Retinal pigment epithelial cell (primary cell): Measurements from ENCODE around the gene ANKRD62.
A peak's percentile ranks its signal among the peaks of the same experiment; 100 is the strongest.
"Not testable (repeated sequence)": the region's sequence is repeated elsewhere in the genome, so short reads cannot be mapped to it uniquely, and the experiment has no call there.

Experiments used
- DNase-seq: peaks from one replicate; pipeline ENCODE4 v3.0.0-alpha.2; 2010; ENCODE audit warnings: low read depth
- H3K4me3 ChIP-seq: 2 replicates; pipeline ENCODE4 v1.5.1; 2011; ENCODE audit warnings: mild to moderate bottlenecking, low read length, control low read depth, moderate library complexity
- TF ChIP-seq, protein P1 (sequence below): conservative IDR thresholded peaks from 2 replicates; pipeline ENCODE4 v1.5.1; 2011; ENCODE audit warnings: low read depth, low read length, control low read depth, inconsistent platforms

Gene ANKRD62

DNA sequence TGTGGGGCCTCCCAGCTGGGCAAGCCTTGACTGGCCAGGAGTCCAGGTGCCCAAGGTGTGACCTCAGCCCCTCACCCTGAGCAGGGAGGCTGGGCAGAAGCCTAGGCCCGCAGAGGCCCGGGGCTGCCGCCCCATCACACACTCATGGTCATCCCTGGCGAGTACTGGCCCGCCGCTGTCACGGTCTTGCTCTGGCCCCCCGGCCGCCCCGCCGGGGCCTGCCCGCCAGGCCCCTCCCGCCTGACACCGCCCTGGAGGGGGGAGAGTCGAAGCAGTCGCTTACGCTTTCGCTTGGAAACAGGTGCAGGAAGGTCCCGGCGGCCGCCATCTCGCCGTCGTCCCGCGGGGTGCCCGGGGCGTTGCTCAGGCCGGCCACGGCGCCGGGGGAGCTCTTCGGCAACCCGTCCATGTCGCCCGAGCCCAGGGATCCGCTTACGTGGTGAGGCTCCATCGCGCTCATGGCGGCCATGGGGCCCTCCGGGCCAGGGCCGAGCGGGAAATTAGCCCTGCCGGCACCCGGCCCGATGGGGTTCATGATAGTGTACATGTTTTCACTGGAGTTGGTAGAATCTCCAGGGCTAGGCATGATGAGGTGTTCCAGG lies 26.6 kb upstream of the ANKRD62 start:
- H3K4me3 ChIP-seq: no peak overlapping the region
- TF ChIP-seq, protein P1, sequence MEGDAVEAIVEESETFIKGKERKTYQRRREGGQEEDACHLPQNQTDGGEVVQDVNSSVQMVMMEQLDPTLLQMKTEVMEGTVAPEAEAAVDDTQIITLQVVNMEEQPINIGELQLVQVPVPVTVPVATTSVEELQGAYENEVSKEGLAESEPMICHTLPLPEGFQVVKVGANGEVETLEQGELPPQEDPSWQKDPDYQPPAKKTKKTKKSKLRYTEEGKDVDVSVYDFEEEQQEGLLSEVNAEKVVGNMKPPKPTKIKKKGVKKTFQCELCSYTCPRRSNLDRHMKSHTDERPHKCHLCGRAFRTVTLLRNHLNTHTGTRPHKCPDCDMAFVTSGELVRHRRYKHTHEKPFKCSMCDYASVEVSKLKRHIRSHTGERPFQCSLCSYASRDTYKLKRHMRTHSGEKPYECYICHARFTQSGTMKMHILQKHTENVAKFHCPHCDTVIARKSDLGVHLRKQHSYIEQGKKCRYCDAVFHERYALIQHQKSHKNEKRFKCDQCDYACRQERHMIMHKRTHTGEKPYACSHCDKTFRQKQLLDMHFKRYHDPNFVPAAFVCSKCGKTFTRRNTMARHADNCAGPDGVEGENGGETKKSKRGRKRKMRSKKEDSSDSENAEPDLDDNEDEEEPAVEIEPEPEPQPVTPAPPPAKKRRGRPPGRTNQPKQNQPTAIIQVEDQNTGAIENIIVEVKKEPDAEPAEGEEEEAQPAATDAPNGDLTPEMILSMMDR: no peak
- DNase-seq: no peak

DNA sequence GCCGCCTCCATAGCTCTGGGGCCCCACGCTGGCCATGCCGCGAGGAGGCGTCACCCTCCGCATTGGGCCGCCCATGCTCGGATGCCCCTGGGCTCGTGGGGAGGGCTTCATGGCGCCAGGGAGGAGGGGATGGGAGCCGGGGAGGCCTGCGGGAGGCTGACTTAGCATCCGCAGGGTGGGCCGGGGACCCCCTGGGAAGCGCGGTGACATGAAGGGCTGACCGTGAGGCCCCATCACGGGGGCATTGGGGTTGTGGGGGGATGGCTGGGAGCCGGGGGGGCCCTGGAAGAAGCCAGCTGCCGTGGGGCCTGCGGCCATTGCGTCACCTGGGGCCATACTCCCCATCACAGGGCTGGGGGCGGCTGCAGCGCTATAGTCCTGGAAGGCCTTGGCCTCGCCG lies 26.0 kb upstream of the ANKRD62 start:
- no peak for DNase-seq
- TF ChIP-seq, protein P1: no peak
- H3K4me3 ChIP-seq: no peak overlapping the region

DNA sequence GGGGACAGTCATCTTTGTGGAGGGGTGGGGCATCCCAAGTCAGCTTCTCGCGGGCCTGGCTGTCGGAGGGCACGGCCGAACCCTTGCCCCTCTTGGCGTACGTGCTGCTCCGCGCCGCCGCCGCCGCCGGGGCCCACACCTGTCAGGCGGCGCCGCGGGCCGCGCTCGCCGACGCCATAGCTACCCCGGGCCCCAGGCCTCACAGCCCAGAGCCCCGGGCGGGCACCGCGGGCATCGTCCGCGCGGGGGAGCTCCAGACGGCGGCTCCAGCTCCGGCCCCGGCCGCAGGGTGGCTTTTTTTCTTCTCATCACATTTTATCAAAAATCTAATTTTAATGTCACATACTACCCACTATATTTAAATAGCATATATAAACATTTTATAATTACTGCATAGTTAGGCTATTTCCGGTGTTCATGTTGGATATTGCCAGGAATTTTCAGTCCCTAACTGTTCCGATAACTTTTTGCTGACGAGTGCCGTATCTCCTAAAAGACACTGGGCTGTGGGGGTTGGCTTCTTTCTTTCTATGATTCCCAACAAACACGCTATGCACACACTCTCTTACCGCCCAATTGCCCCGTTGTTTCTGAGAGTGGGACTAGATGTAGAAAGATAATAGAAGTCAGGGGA lies 25.2 kb upstream of the ANKRD62 start:
- not testable (repeated sequence) for DNase-seq, H3K4me3 ChIP-seq

DNA sequence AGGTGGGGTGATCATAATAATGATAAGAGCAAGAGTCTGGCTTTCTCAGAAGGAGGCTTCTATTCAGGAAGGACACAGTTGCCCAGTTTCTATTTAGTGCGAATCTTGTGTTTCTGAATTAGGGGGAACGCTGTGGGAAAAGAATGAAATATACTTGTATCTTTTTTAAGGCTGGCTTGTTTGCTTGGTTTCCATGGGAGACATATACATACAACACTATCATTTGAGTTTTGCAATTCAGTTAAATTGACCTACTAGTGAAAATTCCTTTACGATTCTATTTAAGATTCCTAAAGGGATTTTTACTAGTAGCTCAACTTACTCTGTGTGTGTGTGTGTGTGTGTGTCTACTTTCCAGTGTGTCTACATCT lies 24.7 kb upstream of the ANKRD62 start:
- DNase-seq: no peak
- H3K4me3 ChIP-seq: no peak overlapping the region
- TF ChIP-seq, protein P1: no peak

DNA sequence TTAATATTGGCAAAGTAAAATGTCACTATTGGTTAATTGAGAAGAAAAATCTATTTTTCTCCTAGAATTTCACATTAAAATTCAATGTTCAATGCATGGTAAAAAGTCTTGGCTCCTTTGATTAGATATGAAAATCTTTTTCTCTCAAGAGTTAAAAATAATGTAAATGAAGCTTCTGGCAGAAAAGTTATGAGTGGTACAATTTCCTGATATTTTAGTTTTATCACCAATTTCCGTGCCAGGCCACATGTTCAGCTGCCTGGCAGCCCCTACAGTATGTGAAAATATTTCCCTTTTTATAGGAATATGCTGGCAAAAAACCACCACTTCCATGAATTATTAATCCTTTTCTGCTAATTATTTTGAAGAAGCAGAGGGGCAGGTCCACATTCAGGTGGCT lies 22.6 kb upstream of the ANKRD62 start:
- not testable (repeated sequence) for H3K4me3 ChIP-seq, DNase-seq

DNA sequence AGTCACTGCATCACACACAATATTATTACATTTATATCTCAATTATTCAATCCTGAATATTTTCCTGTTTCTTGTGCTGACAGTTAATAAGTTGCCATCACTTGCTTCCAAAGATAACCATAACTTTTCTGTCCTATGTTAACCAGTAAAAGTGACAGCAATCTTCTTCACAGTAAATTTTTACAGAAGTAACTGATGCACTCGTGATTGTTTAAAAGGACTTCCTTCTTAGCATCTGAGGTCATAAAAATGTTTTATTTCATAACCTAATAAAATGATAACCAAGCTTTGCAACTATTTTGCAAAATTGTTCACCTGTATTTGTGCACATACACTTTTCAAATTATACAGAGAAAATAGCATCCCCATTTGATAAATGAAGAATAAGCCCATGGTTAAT lies 20.6 kb upstream of the ANKRD62 start:
- no peak for DNase-seq
- H3K4me3 ChIP-seq: no peak overlapping the region
- TF ChIP-seq, protein P1: no peak

DNA sequence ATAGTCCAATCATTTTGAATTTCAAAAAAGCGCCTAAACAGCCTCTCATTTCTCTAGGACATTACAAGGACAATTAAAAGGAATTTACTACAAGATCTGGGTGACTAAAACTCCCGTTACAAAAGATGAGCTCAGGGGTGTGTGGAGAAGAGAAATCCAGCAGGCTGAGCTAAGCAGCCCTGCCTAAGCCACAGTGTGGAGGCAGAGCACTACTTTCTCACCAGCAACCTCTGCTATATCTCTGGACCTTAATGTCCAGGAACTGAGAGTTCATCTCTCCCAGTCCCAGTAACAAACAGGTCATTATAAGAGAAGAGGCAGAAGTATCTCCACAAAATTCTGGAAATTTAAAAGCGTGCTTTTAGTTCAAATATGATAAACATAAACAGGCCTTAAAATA lies 18.9 kb upstream of the ANKRD62 start:
- TF ChIP-seq, protein P1: peak; percentile 52
- DNase-seq: no peak
- no peak overlapping the region for H3K4me3 ChIP-seq

DNA sequence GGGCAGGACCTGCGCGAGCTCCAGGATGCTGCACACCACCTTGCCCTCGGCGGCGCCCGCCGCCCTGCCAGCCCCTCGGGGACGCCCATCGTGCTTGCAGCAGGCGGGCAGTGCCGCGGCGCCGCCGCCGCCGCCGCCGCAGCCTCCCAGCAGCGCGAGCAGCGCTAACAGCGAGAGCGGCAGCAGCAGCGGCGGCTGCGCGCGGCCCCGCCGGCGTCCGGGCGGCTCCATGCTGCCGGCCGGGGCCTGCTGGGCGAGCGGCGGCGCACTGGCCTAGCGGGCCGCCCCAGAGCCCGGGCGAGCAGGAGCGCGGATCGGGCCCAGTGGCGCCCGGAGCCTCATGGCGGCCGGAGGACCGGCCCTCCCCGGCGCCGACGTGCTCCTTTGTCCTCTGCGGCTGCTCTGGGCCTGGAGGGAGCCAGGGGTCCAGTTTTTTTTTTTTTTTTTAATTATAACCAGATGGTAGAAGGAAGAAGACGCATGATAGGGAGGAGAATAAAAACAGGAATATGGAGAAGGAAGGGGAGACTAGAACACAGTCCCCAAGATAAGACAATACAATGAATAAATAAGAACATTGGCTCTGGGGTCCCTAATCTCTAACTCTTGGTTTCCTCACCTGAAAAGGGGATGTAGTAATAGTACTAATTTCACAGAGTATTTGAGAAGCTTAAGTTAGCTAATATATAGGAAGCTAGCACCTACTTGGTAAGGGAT lies 17.1 kb upstream of the ANKRD62 start:
- no peak overlapping the region for H3K4me3 ChIP-seq
- TF ChIP-seq, protein P1: no peak
- no peak for DNase-seq

DNA sequence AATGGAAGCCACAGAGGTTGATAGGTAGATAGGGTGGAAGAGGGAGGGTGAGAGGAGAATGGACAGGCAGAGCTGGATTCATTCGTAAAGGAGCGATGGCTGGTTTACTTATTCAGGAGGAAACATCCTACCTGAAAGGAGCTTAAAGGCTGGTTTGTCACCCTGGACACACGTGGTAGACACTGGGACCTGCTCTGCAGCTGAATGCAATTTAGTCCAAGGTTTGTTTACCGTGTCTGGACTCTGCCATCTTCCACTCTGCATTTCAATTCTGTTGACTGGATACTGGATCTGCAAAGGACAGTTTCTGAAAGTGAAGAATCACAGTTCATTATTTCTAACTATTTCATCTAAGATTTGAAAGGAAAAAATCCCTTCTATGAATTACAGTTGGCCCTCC lies 15.6 kb upstream of the ANKRD62 start:
- not testable (repeated sequence) for DNase-seq, H3K4me3 ChIP-seq
